ENCODE measurements around the gene TRAK2.

DNA sequence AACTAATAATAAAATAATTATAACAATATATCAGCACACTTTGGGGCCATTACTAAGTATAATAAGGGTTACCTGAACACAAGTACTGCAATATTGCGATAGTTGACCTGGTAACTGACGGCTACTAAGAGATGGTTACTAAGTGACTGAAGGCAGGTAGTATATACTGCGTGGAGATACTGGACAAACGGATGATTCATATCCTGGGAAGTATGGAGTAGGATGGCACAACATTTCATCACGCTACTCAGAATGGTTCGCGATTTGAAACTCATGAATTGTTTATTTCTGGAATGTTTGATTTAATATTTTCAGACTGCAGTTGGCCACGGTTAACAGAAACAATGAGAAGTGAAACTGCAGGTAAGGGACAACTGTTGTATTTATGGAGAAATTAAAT lies 54.7 kb downstream of the TRAK2 start:
- TF ChIP-seq, protein P1, sequence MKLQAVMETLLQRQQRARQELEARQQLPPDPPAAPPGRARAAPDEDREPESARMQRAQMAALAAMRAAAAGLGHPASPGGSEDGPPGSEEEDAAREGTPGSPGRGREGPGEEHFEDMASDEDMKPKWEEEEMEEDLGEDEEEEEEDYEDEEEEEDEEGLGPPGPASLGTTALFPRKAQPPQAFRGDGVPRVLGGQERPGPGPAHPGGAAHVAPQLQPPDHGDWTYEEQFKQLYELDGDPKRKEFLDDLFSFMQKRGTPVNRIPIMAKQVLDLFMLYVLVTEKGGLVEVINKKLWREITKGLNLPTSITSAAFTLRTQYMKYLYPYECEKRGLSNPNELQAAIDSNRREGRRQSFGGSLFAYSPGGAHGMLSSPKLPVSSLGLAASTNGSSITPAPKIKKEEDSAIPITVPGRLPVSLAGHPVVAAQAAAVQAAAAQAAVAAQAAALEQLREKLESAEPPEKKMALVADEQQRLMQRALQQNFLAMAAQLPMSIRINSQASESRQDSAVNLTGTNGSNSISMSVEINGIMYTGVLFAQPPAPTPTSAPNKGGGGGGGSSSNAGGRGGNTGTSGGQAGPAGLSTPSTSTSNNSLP (IDR thresholded peaks at IDR 0.05; ENCODE audit: low read depth, low read length) = no peak
- TF ChIP-seq, protein P2, sequence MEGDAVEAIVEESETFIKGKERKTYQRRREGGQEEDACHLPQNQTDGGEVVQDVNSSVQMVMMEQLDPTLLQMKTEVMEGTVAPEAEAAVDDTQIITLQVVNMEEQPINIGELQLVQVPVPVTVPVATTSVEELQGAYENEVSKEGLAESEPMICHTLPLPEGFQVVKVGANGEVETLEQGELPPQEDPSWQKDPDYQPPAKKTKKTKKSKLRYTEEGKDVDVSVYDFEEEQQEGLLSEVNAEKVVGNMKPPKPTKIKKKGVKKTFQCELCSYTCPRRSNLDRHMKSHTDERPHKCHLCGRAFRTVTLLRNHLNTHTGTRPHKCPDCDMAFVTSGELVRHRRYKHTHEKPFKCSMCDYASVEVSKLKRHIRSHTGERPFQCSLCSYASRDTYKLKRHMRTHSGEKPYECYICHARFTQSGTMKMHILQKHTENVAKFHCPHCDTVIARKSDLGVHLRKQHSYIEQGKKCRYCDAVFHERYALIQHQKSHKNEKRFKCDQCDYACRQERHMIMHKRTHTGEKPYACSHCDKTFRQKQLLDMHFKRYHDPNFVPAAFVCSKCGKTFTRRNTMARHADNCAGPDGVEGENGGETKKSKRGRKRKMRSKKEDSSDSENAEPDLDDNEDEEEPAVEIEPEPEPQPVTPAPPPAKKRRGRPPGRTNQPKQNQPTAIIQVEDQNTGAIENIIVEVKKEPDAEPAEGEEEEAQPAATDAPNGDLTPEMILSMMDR (CRISPR knock-in tag; IDR thresholded peaks at IDR 0.05) = no peak
- TF ChIP-seq PCBP2 (optimal IDR thresholded peaks at IDR 0.05; ENCODE audit: low read depth, low read length, poor library complexity, severe bottlenecking) (no peak), EP300 (IDR thresholded peaks at IDR 0.05; ENCODE audit: low read depth in 2 of 2, low read length in 2 of 2) (no peak), EP300 (CRISPR knock-in tag; IDR thresholded peaks at IDR 0.05; ENCODE audit: borderline replicate concordance) (no peak), NCOA2 (CRISPR knock-in tag; IDR thresholded peaks at IDR 0.05) (no peak), NCOA1 (CRISPR knock-in tag; IDR thresholded peaks at IDR 0.05) (no peak), HHEX (CRISPR knock-in tag; IDR thresholded peaks at IDR 0.05) (no peak), ZFP36 (IDR thresholded peaks at IDR 0.05; ENCODE audit: borderline replicate concordance, low read depth, low read length, partially characterized antibody) (no peak)
- TF ChIP-seq, protein P3, sequence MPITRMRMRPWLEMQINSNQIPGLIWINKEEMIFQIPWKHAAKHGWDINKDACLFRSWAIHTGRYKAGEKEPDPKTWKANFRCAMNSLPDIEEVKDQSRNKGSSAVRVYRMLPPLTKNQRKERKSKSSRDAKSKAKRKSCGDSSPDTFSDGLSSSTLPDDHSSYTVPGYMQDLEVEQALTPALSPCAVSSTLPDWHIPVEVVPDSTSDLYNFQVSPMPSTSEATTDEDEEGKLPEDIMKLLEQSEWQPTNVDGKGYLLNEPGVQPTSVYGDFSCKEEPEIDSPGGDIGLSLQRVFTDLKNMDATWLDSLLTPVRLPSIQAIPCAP (CRISPR knock-in tag; IDR thresholded peaks at IDR 0.05; ENCODE audit: low read depth) = no peak

Measured in HepG2 (cell line).